Gastrocnemius medialis (tissue), 4 donors: Measurements from ENCODE around the gene HOXC6. TPM values are rescaled to one million over a fixed set of nuclear protein-coding genes. Genes with fewer than 3 reads are reported as not detected.

Experiments
- ATAC-seq, 2 donors: fragments of 150-250 bp; one replicate each; pipeline ENCODE4 v1.9.1; 2016
- DNase-seq, 2 donors: peaks; one replicate each; pipeline ENCODE4 v3.0.0-alpha.2; 2019
- H3K27ac ChIP-seq, 4 donors: fragments of 200-600 bp; sonication (generic); 1 replicate in 1 of 4; 2 replicates in 3 of 4; pipeline ENCODE4 v1.5.1; 2016 to 2018; ENCODE audit warnings: mild to moderate bottlenecking in 2 of 4, moderate library complexity in 1 of 4
- H3K27me3 ChIP-seq, 3 donors: fragments of 200-600 bp; sonication (generic) in 2 of 3; 1 replicate in 1 of 3; 2 replicates in 2 of 3; pipeline versions ENCODE4 v1.5.1 to v1.6.0; 2016 to 2019; ENCODE audit warnings: mild to moderate bottlenecking in 1 of 3, moderate library complexity in 1 of 3
- H3K36me3 ChIP-seq, 2 donors: fragments of 200-600 bp; sonication (generic) in 1 of 2; one replicate each; pipeline ENCODE4 v1.5.1; 2017 to 2018
- H3K4me1 ChIP-seq, 2 donors: fragments of 200-600 bp; sonication (generic) in 1 of 2; one replicate each; pipeline ENCODE4 v1.5.1; 2016 to 2017; ENCODE audit warnings: mild to moderate bottlenecking in 2 of 2
- H3K4me3 ChIP-seq, 4 donors: fragments of 200-600 bp; sonication (generic) in 3 of 4; 1 replicate in 1 of 4; 2 replicates in 3 of 4; pipeline ENCODE4 v1.5.1; 2016 to 2019; ENCODE audit warnings: mild to moderate bottlenecking in 2 of 4
- H3K9me3 ChIP-seq, 3 donors: fragments of 200-600 bp; sonication (generic) in 2 of 3; 1 replicate in 1 of 3; 2 replicates in 2 of 3; pipeline ENCODE4 v1.5.1; 2016 to 2019
- CTCF ChIP-seq, 5 experiments: fragments of 450-650 bp in 3 of 5; fragments of 200-600 bp in 2 of 5; sonication (generic) in 2 of 5; IDR thresholded peaks in 4 of 5; conservative IDR thresholded peaks in 1 of 5; 1 replicate in 4 of 5; 2 replicates in 1 of 5; pipeline ENCODE4 v1.5.1; 2016 to 2019; ENCODE audit warnings: antibody characterized with exemption in 5 of 5, mild to moderate bottlenecking in 3 of 5, moderate library complexity in 3 of 5
- POLR2A ChIP-seq, 2 donors: fragments of 450-650 bp; IDR thresholded peaks; one replicate each; pipeline ENCODE4 v1.6.1; 2017; ENCODE audit warnings: antibody characterized with exemption in 2 of 2, mild to moderate bottlenecking in 2 of 2, moderate library complexity in 2 of 2
- in situ Hi-C, 4 donors: fragments of 200-750 bp; cut with MboI; loops; one replicate each; pipeline versions ENCODE4 v1.15.0 to v1.8.0; 2017; ENCODE audit warnings: low sequenced_read_pairs in 4 of 4
- intact Hi-C: fragments of 100-400 bp; cut with DNase I; formaldehyde crosslinking; loops from one replicate; pipeline ENCODE4 v1.15.1; 2023; ENCODE audit warnings: low total_unique reads
- total RNA-seq, 4 donors: library from RNA; depleted of rRNA; stranded (reverse); fragments of >200 nt; gene quantifications; one replicate each; pipeline versions ENCODE4 v1.1.0 to v1.2.3, GENCODE V29; 2016

Gene HOXC6
- total RNA-seq, 4 donors from 2014 or later, result 1.0 to 4.7 (median 3.8) TPM

GRCh38 chr12:54032627-54033100 lies 4.4 kb downstream of the HOXC6 start, which contains the start of gene HOXC5:
Gene HOXC5 (plus strand): TSS chr12:54033050. CDS start chr12:54033123, 73 bp downstream.
- ATAC-seq (peak; percentile 37 to 49), DNase-seq (peak in 1 of 2 donors; percentile 78)
- Histone ChIP-seq H3K27me3 (no peaks in the 10 kb centered on the region), H3K36me3 (no peaks in the 10 kb centered on the region), H3K27ac (peak within 1 kb of the TSS; percentile 94 to 100 (median 98)), H3K4me3 (peak within 1 kb of the TSS; percentile 64 to 85 (median 68)), H3K9me3 (no peaks in the 10 kb centered on the region), H3K4me1 (peaks cover 13 to 27% of the 10 kb centered on the region in 2 donors)
- in situ Hi-C loops (loop anchor here in 1 of 4 donors (5.0 kb wide), 1 partner anchor 160 kb away; no protein-coding TSS in a partner anchor), intact Hi-C loops (loop anchor here (1.0 kb wide), 1 partner anchor 159 kb away; no protein-coding TSS in a partner anchor)
- TF ChIP-seq CTCF (IDR thresholded peaks at IDR 0.05 in 4 of 5, conservative IDR thresholded peaks at IDR 0.05 in 1 of 5) (peak; percentile 93 to 97 (median 96)), POLR2A (IDR thresholded peaks at IDR 0.05) (no peak)

GRCh38 chr12:54033106-54033979 lies 5.1 kb downstream of the HOXC6 start:
- in situ Hi-C loops, result loop anchor here in 1 of 4 donors (5.0 kb wide), 1 partner anchor 159 kb away; no protein-coding TSS in a partner anchor
- intact Hi-C loops, result no loop called here
- no peaks in the 10 kb centered on the region for H3K36me3 ChIP-seq
- no peaks in the 10 kb centered on the region for H3K9me3 ChIP-seq
- H3K4me3 ChIP-seq, result peak overlapping the region; percentile 64 to 85 (median 68)
- ATAC-seq, result peak; percentile 15 to 21
- TF ChIP-seq CTCF (IDR thresholded peaks at IDR 0.05 in 4 of 5, conservative IDR thresholded peaks at IDR 0.05 in 1 of 5), result no peak
- DNase-seq, result no peak
- H3K4me1 ChIP-seq, result peaks cover 14 to 29% of the 10 kb centered on the region in 2 donors
- H3K27me3 ChIP-seq, result no peaks in the 10 kb centered on the region
- peak overlapping the region; percentile 94 to 100 (median 98) for H3K27ac ChIP-seq

- no peaks in the 10 kb centered on the region for H3K36me3 ChIP-seq
- peak overlapping the region in 3 of 4 donors; percentile 98 to 100 (median 99) for H3K27ac ChIP-seq
- H3K4me3 ChIP-seq, result peak overlapping the region; percentile 64 to 85 (median 68)
- intact Hi-C loops, result no loop called here
- no peaks in the 10 kb centered on the region for H3K9me3 ChIP-seq
- H3K27me3 ChIP-seq, result no peaks in the 10 kb centered on the region
- in situ Hi-C loops, result loop anchor here in 1 of 4 donors (5.0 kb wide), 1 partner anchor 158 kb away; no protein-coding TSS in a partner anchor
- no peak for DNase-seq
- ATAC-seq, result no peak
- peaks cover 22 to 29% of the 10 kb centered on the region in 2 donors for H3K4me1 ChIP-seq
- TF ChIP-seq CTCF (IDR thresholded peaks at IDR 0.05 in 4 of 5, conservative IDR thresholded peaks at IDR 0.05 in 1 of 5), result no peak
- no peak for TF ChIP-seq POLR2A (IDR thresholded peaks at IDR 0.05)
Measured at GRCh38 chr12:54033980-54034784, 5.9 kb downstream of the HOXC6 start.

- intact Hi-C loops, result no loop called here
- in situ Hi-C loops, result loop anchor here in 1 of 4 donors (5.0 kb wide), 1 partner anchor 157 kb away; no protein-coding TSS in a partner anchor
- ATAC-seq (no peak), DNase-seq (no peak)
- H3K27me3 ChIP-seq, result no peaks in the 10 kb centered on the region
- H3K27ac ChIP-seq, result no peak overlapping the region
- H3K4me1 ChIP-seq, result peaks cover 22 to 29% of the 10 kb centered on the region in 2 donors
- no peaks in the 10 kb centered on the region for H3K9me3 ChIP-seq
- no peak for TF ChIP-seq CTCF (IDR thresholded peaks at IDR 0.05 in 4 of 5, conservative IDR thresholded peaks at IDR 0.05 in 1 of 5)
- no peak for TF ChIP-seq POLR2A (IDR thresholded peaks at IDR 0.05)
- no peaks in the 10 kb centered on the region for H3K36me3 ChIP-seq
- no peak overlapping the region for H3K4me3 ChIP-seq
Measured at GRCh38 chr12:54034785-54035310, 6.6 kb downstream of the HOXC6 start.
